ENCODE measurements around the gene ITGAD. TPM values are rescaled to one million over a fixed set of nuclear protein-coding genes. Genes with fewer than 3 reads are reported as not detected.

Gene ITGAD
- total and polyA plus RNA-seq, 2 of the 13 experiments (the other 11 are each of a cell fraction or from before 2014, with no cell fraction given) = not detected

DNA sequence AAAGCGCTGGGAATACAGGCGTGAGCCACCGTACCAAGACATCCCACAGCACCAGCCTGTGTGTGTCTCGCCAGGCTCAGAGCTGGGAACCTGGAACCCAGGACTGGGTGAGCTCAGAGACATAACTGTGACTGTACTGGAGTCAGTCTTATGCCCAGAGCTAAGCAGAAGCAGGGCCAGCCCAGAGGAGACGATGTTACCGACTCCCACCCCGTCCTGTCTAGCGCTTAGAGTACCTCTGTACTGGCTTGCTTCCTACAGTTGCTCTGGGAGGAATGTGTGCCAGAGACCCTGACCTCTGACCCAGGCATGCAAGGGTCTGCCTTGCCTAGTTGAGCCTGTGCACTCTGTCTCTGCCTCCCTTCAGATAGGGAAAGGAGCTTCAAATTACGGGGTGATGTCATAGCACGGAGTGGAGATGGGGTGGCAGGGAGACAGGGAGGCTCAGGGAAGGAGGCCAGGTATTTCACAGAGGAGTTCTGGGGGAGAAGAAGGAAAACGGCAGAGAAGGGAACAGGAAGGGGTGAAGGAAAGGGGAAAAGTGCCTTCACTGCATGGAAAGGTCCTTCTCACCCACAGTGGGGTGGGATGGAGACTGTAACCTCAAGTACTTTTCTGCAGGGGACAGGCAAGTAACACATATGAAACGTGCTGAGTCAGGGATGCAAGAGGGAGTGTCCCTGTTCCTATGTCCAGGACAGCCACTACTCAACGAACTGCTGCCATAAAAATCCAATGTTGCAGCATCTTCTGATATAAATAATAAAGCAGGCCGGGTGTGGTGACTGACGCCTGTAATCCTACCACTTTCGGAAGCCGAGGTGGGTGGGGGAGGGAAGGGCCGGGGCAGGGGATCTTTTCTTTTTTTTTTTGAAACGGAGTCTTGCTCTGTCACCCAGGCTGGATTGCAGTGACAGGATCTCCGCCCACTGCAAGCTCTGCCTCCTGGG lies 60.4 kb downstream of the ITGAD start (continued):
- TF ChIP-seq, protein P1, sequence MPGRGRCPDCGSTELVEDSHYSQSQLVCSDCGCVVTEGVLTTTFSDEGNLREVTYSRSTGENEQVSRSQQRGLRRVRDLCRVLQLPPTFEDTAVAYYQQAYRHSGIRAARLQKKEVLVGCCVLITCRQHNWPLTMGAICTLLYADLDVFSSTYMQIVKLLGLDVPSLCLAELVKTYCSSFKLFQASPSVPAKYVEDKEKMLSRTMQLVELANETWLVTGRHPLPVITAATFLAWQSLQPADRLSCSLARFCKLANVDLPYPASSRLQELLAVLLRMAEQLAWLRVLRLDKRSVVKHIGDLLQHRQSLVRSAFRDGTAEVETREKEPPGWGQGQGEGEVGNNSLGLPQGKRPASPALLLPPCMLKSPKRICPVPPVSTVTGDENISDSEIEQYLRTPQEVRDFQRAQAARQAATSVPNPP (CRISPR knock-in tag; IDR thresholded peaks at IDR 0.05) = no peak
- TF ChIP-seq ZKSCAN5 (CRISPR knock-in tag; IDR thresholded peaks at IDR 0.05) (no peak), ZNF382 (CRISPR knock-in tag; IDR thresholded peaks at IDR 0.05; ENCODE audit: borderline replicate concordance) (no peak), SOX5 (CRISPR knock-in tag; IDR thresholded peaks at IDR 0.05; ENCODE audit: borderline replicate concordance) (peak; percentile 51; the same call in 1 of the 2 replicates), SIX1 (CRISPR knock-in tag; IDR thresholded peaks at IDR 0.05; ENCODE audit: borderline replicate concordance) (peak; percentile 55; the same call in 1 of the 2 replicates), ZEB1 (IDR thresholded peaks at IDR 0.05; ENCODE audit: insufficient replicate concordance, low read depth) (no peak), ZNF232 (CRISPR knock-in tag; IDR thresholded peaks at IDR 0.05; ENCODE audit: borderline replicate concordance) (peak; percentile 58; the same call in 1 of the 2 replicates), RARA (CRISPR knock-in tag; IDR thresholded peaks at IDR 0.05) (peak; percentile 59; the same call in 1 of the 2 replicates), ZBTB7B (CRISPR knock-in tag; IDR thresholded peaks at IDR 0.05) (peak; percentile 76; the same call in 1 of the 2 replicates), GZF1 (CRISPR knock-in tag; IDR thresholded peaks at IDR 0.05) (no peak), MXD4 (CRISPR knock-in tag; IDR thresholded peaks at IDR 0.05) (peak; percentile 40; the same call in 1 of the 2 replicates), ZNF567 (CRISPR knock-in tag; IDR thresholded peaks at IDR 0.05; ENCODE audit: borderline replicate concordance) (no peak), ZBTB21 (CRISPR knock-in tag; IDR thresholded peaks at IDR 0.05) (0 out of 2 replicates have a peak, but pooled peaks have one; percentile 47), MED1 (CRISPR knock-in tag; IDR thresholded peaks at IDR 0.05) (peak; percentile 58; the same call in 1 of the 2 replicates), GFI1 (CRISPR knock-in tag; IDR thresholded peaks at IDR 0.05; ENCODE audit: borderline replicate concordance) (no peak), FOXM1 (CRISPR knock-in tag; IDR thresholded peaks at IDR 0.05) (no peak), RCOR2 (CRISPR knock-in tag; IDR thresholded peaks at IDR 0.05) (no peak), ZNF766 (CRISPR knock-in tag; IDR thresholded peaks at IDR 0.05; ENCODE audit: borderline replicate concordance) (no peak), CREB1 (IDR thresholded peaks at IDR 0.05) (0 out of 2 replicates have a peak, but pooled peaks have one; percentile 17), CREB1 (CRISPR knock-in tag; IDR thresholded peaks at IDR 0.05) (no peak), GLI4 (CRISPR knock-in tag; IDR thresholded peaks at IDR 0.05; ENCODE audit: borderline replicate concordance) (0 out of 2 replicates have a peak, but pooled peaks have one; percentile 42)
- TF ChIP-seq, protein P2, sequence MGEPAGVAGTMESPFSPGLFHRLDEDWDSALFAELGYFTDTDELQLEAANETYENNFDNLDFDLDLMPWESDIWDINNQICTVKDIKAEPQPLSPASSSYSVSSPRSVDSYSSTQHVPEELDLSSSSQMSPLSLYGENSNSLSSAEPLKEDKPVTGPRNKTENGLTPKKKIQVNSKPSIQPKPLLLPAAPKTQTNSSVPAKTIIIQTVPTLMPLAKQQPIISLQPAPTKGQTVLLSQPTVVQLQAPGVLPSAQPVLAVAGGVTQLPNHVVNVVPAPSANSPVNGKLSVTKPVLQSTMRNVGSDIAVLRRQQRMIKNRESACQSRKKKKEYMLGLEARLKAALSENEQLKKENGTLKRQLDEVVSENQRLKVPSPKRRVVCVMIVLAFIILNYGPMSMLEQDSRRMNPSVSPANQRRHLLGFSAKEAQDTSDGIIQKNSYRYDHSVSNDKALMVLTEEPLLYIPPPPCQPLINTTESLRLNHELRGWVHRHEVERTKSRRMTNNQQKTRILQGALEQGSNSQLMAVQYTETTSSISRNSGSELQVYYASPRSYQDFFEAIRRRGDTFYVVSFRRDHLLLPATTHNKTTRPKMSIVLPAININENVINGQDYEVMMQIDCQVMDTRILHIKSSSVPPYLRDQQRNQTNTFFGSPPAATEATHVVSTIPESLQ (CRISPR knock-in tag; conservative IDR thresholded peaks at IDR 0.05) = no peak
- TF ChIP-seq, protein P3, sequence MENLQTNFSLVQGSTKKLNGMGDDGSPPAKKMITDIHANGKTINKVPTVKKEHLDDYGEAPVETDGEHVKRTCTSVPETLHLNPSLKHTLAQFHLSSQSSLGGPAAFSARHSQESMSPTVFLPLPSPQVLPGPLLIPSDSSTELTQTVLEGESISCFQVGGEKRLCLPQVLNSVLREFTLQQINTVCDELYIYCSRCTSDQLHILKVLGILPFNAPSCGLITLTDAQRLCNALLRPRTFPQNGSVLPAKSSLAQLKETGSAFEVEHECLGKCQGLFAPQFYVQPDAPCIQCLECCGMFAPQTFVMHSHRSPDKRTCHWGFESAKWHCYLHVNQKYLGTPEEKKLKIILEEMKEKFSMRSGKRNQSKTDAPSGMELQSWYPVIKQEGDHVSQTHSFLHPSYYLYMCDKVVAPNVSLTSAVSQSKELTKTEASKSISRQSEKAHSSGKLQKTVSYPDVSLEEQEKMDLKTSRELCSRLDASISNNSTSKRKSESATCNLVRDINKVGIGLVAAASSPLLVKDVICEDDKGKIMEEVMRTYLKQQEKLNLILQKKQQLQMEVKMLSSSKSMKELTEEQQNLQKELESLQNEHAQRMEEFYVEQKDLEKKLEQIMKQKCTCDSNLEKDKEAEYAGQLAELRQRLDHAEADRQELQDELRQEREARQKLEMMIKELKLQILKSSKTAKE (CRISPR knock-in tag; IDR thresholded peaks at IDR 0.05; ENCODE audit: borderline replicate concordance) = no peak

Data from HepG2 (cell line).